Activated CD4-positive, alpha-beta T cell treated with anti-CD3 and anti-CD28 coated beads, Interleukin-2, amount 10 ng/mL, durations not matched to agents 24 days and 14 days (primary cell): ENCODE results near the gene ERFE. TPM values are rescaled to one million over a fixed set of nuclear protein-coding genes. Genes with fewer than 3 reads are reported as not detected.
"Not testable (repeated sequence)": the region's sequence is repeated elsewhere in the genome, so short reads cannot be mapped to it uniquely, and the experiment has no call there.

Experiments
- DNase-seq: peaks from one replicate; pipeline ENCODE4 v3.0.0; 2022
- H3K27ac Mint-ChIP-seq: one replicate; pipeline ENCODE4 v1.8.0; 2022; ENCODE audit warnings: mild to moderate bottlenecking, mixed read lengths
- H3K27me3 Mint-ChIP-seq: one replicate; pipeline ENCODE4 v1.8.0; 2022; ENCODE audit warnings: mixed read lengths
- H3K36me3 Mint-ChIP-seq: one replicate; pipeline ENCODE4 v1.8.0; 2022; ENCODE audit warnings: low read depth, mild to moderate bottlenecking, mixed read lengths
- H3K4me1 Mint-ChIP-seq: one replicate; pipeline ENCODE4 v1.8.0; 2021; ENCODE audit warnings: mixed read lengths
- H3K4me3 Mint-ChIP-seq: one replicate; pipeline ENCODE4 v1.8.0; 2022; ENCODE audit warnings: mild to moderate bottlenecking, moderate library complexity, mixed read lengths
- H3K9me3 Mint-ChIP-seq: one replicate; pipeline ENCODE4 v1.8.0; 2021; ENCODE audit warnings: mixed read lengths
- intact Hi-C: fragments of 100-400 bp; cut with micrococcal nuclease; formaldehyde crosslinking; loops from one replicate; pipeline ENCODE4 v1.15.1; 2023
- total RNA-seq: library from RNA; stranded (reverse); gene quantifications from 2 replicates; pipeline ENCODE4 v1.2.3, GENCODE V29; 2022

ERFE gene, protein sequence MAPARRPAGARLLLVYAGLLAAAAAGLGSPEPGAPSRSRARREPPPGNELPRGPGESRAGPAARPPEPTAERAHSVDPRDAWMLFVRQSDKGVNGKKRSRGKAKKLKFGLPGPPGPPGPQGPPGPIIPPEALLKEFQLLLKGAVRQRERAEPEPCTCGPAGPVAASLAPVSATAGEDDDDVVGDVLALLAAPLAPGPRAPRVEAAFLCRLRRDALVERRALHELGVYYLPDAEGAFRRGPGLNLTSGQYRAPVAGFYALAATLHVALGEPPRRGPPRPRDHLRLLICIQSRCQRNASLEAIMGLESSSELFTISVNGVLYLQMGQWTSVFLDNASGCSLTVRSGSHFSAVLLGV
- total RNA-seq = 0.24 and 0.37 TPM in 2 replicates

DNA sequence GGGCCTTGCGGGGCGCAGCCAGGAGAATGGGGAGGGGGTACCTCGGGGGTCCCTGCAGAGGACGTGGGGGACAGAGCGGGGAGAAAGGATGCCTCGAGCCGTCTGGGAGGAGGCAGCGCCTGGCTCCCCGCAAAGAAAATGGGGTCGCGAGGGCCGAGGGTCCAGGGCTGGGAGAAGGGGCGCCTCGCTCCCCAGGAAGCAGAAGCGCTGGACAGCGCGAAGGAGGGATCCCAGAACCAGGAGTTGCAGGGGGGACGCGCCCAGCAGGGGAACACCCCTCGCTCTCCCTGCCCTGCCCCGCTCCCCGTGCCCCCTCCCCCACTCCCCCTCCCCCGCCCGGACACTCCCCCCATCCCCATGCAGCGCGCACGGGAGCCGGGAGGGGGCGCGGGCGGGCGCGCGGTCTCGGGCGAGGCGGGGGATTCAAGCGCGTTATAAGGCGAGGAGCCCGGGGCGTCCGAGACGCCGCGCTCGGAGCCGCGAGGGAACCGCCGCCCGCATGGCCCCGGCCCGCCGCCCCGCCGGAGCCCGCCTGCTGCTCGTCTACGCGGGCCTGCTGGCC, at the start of gene ERFE:
ERFE (plus strand) TSS at position 462 of the 562 bp plus-strand sequence; CDS start at position 500, 38 bp downstream.
- Mint-ChIP-seq H3K36me3 (no peaks in the 10 kb centered on the region), H3K27ac (peak within 1 kb of the TSS; percentile 58), H3K4me1 (peaks cover 4% of the 10 kb centered on the region), H3K27me3 (peaks cover 27% of the 10 kb centered on the region), H3K4me3 (peak within 1 kb of the TSS; percentile 77), H3K9me3 (no peaks in the 10 kb centered on the region)
- peak; percentile 88 for DNase-seq
- intact Hi-C loops = no loop called here

DNA sequence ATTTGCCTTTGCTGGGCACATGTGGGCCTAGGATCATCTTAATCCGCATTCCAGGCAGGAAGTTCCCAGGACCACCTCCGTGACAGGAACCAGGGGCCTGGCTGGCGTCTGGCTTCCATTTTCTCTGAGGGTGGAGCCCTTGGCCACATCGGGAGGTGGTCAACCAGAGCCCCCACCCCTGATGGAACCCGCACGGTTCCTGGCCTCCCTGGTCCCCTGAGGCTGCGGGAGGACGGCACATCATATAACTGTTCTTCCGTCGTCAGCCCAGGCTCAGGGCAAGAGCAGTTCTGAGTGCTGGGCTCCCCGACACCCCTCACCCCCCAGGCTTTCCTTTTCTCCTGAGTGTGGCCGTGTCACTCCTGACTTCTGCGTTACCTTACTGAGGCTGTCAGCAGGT, 45.2 kb upstream of the ERFE start:
- peaks cover 5% of the 10 kb centered on the region for H3K4me1 Mint-ChIP-seq
- no peak overlapping the region for H3K27ac Mint-ChIP-seq
- no peaks in the 10 kb centered on the region for H3K36me3 Mint-ChIP-seq
- intact Hi-C loops = no loop called here
- DNase-seq = no peak
- H3K4me3 Mint-ChIP-seq = no peak overlapping the region
- no peaks in the 10 kb centered on the region for H3K9me3 Mint-ChIP-seq
- H3K27me3 Mint-ChIP-seq = peaks cover 7% of the 10 kb centered on the region

DNA sequence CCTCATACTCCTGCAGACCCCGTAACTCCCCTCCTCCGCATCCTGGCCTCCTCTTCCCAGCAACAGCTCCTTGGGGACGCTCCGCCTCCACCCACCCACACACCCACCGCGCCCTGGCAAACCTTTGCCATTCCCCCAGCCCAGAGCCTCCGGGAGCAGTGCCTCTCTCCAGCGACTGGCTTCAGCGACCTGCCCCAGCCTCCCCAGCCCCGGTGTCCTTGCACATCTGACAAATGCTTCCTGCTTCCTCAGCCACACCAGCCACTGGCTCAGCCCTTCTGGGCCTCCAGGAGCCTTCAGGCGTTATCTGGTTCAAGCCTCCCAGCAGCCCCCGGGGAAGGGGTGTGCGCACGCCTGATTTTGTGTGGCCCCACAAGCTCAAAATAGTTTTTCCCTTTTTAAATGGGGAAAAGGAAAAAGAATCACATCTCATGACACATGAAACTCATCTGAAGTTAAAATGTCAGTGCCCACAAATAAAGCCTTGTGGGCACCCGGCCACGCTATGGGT, 44.4 kb upstream of the ERFE start:
- no peaks in the 10 kb centered on the region for H3K4me1 Mint-ChIP-seq
- intact Hi-C loops = no loop called here
- DNase-seq = no peak
- peaks cover 13% of the 10 kb centered on the region for H3K27me3 Mint-ChIP-seq
- no peak overlapping the region for H3K27ac Mint-ChIP-seq
- H3K9me3 Mint-ChIP-seq = no peaks in the 10 kb centered on the region
- no peaks in the 10 kb centered on the region for H3K36me3 Mint-ChIP-seq
- no peak overlapping the region for H3K4me3 Mint-ChIP-seq

- no peaks in the 10 kb centered on the region for H3K36me3 Mint-ChIP-seq
- H3K9me3 Mint-ChIP-seq = no peaks in the 10 kb centered on the region
- no peak overlapping the region for H3K27ac Mint-ChIP-seq
- DNase-seq = no peak
- no peaks in the 10 kb centered on the region for H3K4me1 Mint-ChIP-seq
- H3K4me3 Mint-ChIP-seq = no peak overlapping the region
- intact Hi-C loops = no loop called here
- peaks cover 13% of the 10 kb centered on the region for H3K27me3 Mint-ChIP-seq
These were observed 43.7 kb upstream of the ERFE start for GRCh38 chr2:238114851-238115660.

GRCh38 chr2:238115709-238116108, 43.1 kb upstream of the ERFE start:
- H3K9me3 Mint-ChIP-seq, H3K27ac Mint-ChIP-seq, H3K4me3 Mint-ChIP-seq, DNase-seq, H3K4me1 Mint-ChIP-seq, H3K36me3 Mint-ChIP-seq, intact Hi-C loops: not testable (repeated sequence)
- peaks cover 13% of the 10 kb centered on the region for H3K27me3 Mint-ChIP-seq

GRCh38 chr2:238116298-238117198, 42.2 kb upstream of the ERFE start:
- H3K27me3 Mint-ChIP-seq = peaks cover 13% of the 10 kb centered on the region
- no peaks in the 10 kb centered on the region for H3K36me3 Mint-ChIP-seq
- H3K9me3 Mint-ChIP-seq = no peaks in the 10 kb centered on the region
- DNase-seq = no peak
- no peak overlapping the region for H3K27ac Mint-ChIP-seq
- H3K4me1 Mint-ChIP-seq = no peaks in the 10 kb centered on the region
- intact Hi-C loops = no loop called here
- no peak overlapping the region for H3K4me3 Mint-ChIP-seq

DNA sequence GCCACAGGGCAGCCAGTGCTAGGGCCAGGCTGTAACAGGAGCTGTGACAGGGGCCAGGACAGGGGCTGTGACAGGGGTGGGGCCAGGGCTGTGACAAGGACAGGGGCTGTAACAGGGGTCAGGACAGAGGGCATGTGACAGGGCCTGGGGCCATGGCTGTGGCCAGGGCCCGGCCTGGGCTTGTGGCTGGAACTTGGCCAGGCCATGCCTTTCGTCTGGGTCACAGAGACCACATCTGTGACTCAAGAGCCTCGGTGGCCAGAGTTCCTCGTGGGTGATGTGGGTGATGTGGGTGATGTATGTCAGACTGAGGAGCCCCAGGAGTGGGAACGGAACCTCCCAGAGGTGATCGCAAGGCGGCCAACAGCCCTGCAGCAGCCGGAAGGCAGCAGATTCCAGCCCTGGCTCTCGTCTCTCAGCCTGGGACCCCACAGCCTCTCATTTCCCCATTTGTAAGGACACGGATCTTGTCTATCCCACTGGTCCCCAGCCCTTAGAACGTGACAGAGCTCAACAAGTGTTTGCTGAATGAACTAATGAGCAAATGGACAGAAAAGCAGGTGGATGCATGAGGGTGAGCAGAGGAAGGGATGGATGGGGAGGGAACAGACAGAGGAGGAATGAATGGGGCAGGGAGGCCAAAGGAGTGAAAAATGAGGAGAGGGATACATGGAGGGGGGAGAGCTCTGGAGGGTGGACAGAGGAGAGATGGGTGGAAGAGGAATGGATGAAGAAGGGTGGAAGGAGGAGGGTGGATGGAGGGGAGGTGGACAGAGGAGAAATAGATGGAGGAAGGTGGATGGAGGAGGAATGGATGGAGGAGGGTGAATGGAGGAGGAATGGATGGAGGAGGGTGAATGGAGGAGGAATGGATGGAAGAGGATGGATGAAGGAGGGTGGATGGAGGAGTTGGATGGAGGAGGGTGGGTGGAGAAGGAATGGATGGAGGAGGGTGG, 41.3 kb upstream of the ERFE start:
- Mint-ChIP-seq H3K9me3 (no peaks in the 10 kb centered on the region), H3K4me3 (no peak overlapping the region), H3K36me3 (no peaks in the 10 kb centered on the region), H3K4me1 (no peaks in the 10 kb centered on the region), H3K27ac (no peak overlapping the region), H3K27me3 (peaks cover 13% of the 10 kb centered on the region)
- no peak for DNase-seq
- intact Hi-C loops = no loop called here

- Mint-ChIP-seq H3K4me1 (no peaks in the 10 kb centered on the region), H3K9me3 (no peaks in the 10 kb centered on the region), H3K4me3 (no peak overlapping the region), H3K36me3 (no peaks in the 10 kb centered on the region), H3K27ac (no peak overlapping the region), H3K27me3 (peaks cover 13% of the 10 kb centered on the region)
- intact Hi-C loops = no loop called here
- DNase-seq = no peak
These were observed 38.9 kb upstream of the ERFE start for GRCh38 chr2:238119756-238120462.

GRCh38 chr2:238120463-238121298, 38.1 kb upstream of the ERFE start:
- Mint-ChIP-seq H3K27me3 (peaks cover 13% of the 10 kb centered on the region), H3K4me1 (no peaks in the 10 kb centered on the region), H3K9me3 (no peaks in the 10 kb centered on the region), H3K4me3 (no peak overlapping the region), H3K36me3 (no peaks in the 10 kb centered on the region), H3K27ac (no peak overlapping the region)
- DNase-seq = no peak
- intact Hi-C loops = no loop called here

DNA sequence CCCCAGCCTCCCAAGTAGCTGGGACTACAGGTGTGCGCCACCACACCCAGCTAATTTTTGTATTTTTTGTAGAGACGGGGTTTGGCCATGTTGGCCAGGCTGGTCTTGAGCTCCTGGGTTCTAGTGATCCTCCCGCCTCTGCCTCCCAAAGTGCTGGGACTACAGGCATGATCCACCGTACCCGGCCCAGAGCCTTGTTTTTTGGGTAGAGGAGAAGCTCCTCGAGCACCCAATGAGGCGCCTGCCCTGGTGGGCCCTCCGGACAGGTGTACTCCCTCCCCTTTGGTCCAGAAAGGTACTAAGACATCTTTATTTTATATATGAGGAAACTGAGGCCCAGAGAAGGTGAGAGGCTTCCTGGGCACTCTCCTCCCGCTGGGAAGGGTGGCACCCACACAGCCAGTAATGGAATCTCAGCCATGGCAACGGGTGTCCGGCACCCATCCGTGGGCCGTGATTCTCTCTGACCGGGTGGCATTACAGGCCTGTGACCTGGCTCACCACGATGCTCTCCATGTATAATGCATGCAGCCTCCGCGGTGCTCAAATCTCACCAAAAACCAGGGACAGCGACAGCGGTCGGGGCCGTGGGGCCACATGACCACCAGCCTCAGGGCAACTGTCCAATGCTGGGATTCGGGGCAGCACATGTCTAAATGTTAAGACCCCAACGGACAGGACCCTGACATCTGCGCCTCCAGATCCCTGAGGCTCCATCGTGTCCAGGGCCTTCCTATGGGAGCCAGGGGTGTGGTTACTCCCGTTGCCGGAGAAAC, 37.1 kb upstream of the ERFE start:
- no peak overlapping the region for H3K27ac Mint-ChIP-seq
- peaks cover 13% of the 10 kb centered on the region for H3K27me3 Mint-ChIP-seq
- no peak for DNase-seq
- intact Hi-C loops = no loop called here
- H3K36me3 Mint-ChIP-seq = no peaks in the 10 kb centered on the region
- no peaks in the 10 kb centered on the region for H3K4me1 Mint-ChIP-seq
- H3K4me3 Mint-ChIP-seq = no peak overlapping the region
- H3K9me3 Mint-ChIP-seq = no peaks in the 10 kb centered on the region
